ENCODE data around the gene SPATA31E1.

The SPATA31E1 gene

DNA sequence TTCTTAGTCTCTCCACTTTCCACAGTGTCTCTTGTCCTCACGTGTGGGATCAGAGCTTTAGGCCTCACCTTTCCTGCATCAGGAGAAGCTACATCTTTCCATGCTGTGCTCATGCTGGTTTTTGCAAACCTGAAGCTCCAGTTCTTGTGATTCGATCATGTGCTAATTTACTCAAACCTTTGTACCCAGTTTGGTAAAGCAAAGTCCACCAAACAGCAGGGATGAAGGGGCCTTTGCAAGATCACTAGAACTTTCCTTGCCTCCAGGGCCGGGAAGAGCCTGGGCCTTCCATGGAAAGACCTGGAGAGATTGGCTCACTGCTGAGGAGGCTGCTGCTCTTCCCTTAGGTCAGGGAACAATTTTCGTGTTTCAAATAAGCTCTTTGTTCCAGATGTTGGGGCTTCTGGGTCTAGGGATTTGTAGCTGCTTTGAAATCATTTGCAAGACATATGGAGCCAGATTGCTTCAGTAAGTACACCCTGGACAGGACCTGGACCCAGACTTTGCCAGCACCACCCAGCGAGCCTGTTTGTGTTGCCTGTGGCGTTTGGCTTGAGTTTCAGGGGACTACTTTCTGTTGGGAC, 18.7 kb upstream of the SPATA31E1 start (continued):
- no peak for TF ChIP-seq ISL1 (CRISPR knock-in tag; IDR thresholded peaks at IDR 0.05)

DNA sequence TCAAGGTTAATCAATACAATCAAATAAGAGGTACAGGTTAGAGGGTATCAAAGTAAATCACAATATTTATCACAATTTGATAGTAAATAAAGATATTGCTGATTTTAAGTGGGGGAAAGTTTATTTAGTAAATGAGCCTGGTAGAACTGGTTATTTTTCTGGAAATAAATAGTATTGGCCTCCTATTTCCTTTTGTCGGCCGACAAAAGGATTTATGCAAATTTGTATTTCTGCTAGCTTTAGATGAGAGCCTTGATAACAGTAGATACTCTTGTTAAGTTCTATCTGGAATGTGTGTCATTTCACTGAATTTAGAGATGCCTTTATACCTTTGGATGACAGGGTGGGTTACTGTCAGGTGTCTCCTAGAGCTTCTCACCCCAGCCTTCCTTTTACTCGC, 17.8 kb upstream of the SPATA31E1 start:
- no peak for ATAC-seq

GRCh38 chr9:87865626-87866025, 17.1 kb upstream of the SPATA31E1 start:
- TF ChIP-seq CSRNP3 (CRISPR knock-in tag; IDR thresholded peaks at IDR 0.05), result no peak
- TF ChIP-seq ZNF8 (CRISPR knock-in tag; IDR thresholded peaks at IDR 0.05), result no peak
- no peak for TF ChIP-seq ESRRG (CRISPR knock-in tag; IDR thresholded peaks at IDR 0.05)
- TF ChIP-seq ZNF70 (CRISPR knock-in tag; IDR thresholded peaks at IDR 0.05), result no peak
- no peak for TF ChIP-seq GLIS3 (CRISPR knock-in tag; IDR thresholded peaks at IDR 0.05)
- no peak for ATAC-seq

More for the DNA sequence above, 17.8 kb upstream of the SPATA31E1 start:
- no peak for TF ChIP-seq TSHZ2 (CRISPR knock-in tag; IDR thresholded peaks at IDR 0.05)

DNA sequence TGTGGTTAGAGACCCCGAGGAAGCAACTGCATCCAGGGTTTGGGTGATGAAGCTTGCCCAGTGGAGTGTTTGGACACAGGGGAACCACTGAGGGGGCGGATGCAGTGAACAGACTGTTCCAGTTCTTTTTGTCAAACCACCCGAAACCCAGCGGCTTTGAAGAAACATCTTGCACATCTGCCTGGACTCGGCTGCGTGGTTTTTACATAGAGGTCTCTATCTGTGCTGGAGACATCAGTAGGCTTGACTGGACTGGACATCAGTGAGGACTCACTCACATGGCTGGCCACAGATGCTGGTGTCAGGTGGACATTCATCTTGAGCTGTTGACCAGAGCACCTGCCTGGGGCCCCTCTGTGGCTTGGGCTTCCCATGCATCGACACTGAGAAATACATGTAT, 15.3 kb upstream of the SPATA31E1 start:
- ATAC-seq, result no peak
- no peak for TF ChIP-seq ISL1 (CRISPR knock-in tag; IDR thresholded peaks at IDR 0.05)
- no peak for TF ChIP-seq OSR1 (CRISPR knock-in tag; IDR thresholded peaks at IDR 0.05)
- no peak for TF ChIP-seq ZFP30 (CRISPR knock-in tag; IDR thresholded peaks at IDR 0.05)
- TF ChIP-seq TCF4 (CRISPR knock-in tag; IDR thresholded peaks at IDR 0.05; ENCODE audit: borderline replicate concordance), result no peak
- TF ChIP-seq ZNF70 (CRISPR knock-in tag; IDR thresholded peaks at IDR 0.05), result no peak
- TF ChIP-seq PATZ1 (CRISPR knock-in tag; IDR thresholded peaks at IDR 0.05; ENCODE audit: borderline replicate concordance), result no peak
- no peak for TF ChIP-seq CSDC2 (CRISPR knock-in tag; IDR thresholded peaks at IDR 0.05)
- TF ChIP-seq ZNF565 (CRISPR knock-in tag; conservative IDR thresholded peaks at IDR 0.05; ENCODE audit: low read depth), result no peak
- TF ChIP-seq ZFP3 (CRISPR knock-in tag; IDR thresholded peaks at IDR 0.05), result no peak
- TF ChIP-seq ZC3H10 (CRISPR knock-in tag; IDR thresholded peaks at IDR 0.05), result no peak
- TF ChIP-seq CSRNP3 (CRISPR knock-in tag; IDR thresholded peaks at IDR 0.05), result no peak
- no peak for TF ChIP-seq TSHZ2 (CRISPR knock-in tag; IDR thresholded peaks at IDR 0.05)
- TF ChIP-seq RARB (CRISPR knock-in tag; IDR thresholded peaks at IDR 0.05), result no peak
